SH-SY5Y (cell line): ENCODE results near the gene ASPM.

Experiments
- GATA2 ChIP-seq: IDR thresholded peaks from 2 replicates; pipeline ENCODE4 v1.6.1; 2011; ENCODE audit warnings: mild to moderate bottlenecking, low read depth, low read length
- GATA3 ChIP-seq: IDR thresholded peaks from 2 replicates; pipeline ENCODE4 v1.6.1; 2011; ENCODE audit warnings: low read depth, mild to moderate bottlenecking, low read length, moderate library complexity

- TF ChIP-seq GATA3: no peak
- TF ChIP-seq GATA2: no peak
Measured at GRCh38 chr1:197178998-197179397, 32.5 kb upstream of the ASPM start.
